Hematopoietic multipotent progenitor cell treated with erythropoietin and hydrocortisone succinate and interleukin-3 and kit ligand, for 15 days (in vitro differentiated cells): ENCODE results near the gene YY1AP1.
"Not testable (repeated sequence)": the region's sequence is repeated elsewhere in the genome, so short reads cannot be mapped to it uniquely, and the experiment has no call there.

Experiments
- DNase-seq: peaks from one replicate; pipeline ENCODE4 v3.0.0-alpha.2; 2015; ENCODE audit warnings: low spot score

The YY1AP1 gene, protein sequence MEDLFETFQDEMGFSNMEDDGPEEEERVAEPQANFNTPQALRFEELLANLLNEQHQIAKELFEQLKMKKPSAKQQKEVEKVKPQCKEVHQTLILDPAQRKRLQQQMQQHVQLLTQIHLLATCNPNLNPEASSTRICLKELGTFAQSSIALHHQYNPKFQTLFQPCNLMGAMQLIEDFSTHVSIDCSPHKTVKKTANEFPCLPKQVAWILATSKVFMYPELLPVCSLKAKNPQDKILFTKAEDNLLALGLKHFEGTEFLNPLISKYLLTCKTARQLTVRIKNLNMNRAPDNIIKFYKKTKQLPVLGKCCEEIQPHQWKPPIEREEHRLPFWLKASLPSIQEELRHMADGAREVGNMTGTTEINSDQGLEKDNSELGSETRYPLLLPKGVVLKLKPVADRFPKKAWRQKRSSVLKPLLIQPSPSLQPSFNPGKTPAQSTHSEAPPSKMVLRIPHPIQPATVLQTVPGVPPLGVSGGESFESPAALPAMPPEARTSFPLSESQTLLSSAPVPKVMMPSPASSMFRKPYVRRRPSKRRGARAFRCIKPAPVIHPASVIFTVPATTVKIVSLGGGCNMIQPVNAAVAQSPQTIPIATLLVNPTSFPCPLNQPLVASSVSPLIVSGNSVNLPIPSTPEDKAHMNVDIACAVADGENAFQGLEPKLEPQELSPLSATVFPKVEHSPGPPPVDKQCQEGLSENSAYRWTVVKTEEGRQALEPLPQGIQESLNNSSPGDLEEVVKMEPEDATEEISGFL

DNA sequence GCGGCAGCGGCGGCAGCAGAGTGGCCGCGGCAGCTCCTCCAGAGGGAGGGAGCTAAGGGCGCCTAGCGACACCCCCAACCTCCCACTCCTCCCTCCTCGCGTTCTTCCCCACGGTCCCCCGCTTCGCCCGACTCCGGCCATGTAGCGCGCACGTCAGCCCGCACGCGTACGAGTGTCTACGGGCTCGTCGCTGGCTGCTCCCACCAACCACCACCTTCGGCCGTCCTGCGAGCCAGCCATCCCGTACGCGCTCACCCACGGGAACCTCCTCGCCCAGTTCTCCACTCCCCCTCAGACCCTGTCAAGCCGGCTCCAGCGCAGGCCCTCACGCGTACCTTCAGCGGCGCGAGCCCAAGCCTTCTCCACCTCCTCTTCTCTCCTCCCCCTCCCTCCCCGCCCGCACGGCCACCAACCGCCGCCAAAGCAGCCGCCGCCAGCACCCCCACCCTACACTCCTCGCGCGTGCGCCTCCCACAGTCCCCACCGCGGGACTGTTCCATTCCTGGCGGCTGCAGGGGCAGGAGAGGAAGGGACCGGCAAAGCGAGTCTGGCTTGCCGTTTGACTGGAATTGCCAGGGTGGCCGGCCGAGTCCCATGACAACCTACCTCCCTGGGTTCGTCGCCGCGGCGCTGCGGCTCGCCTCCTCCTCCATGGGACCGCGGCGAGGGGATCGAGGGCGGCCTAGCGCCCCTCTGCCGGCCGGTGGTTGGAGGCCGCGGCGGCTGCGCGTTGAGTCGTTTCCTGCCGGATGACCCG, at the start of gene YY1AP1:
Gene YY1AP1 (minus strand): TSS at position 451 of the 757 bp plus-strand sequence. CDS start 8,338 bp downstream, outside the sequence.
- peak; percentile 93 for DNase-seq

DNA sequence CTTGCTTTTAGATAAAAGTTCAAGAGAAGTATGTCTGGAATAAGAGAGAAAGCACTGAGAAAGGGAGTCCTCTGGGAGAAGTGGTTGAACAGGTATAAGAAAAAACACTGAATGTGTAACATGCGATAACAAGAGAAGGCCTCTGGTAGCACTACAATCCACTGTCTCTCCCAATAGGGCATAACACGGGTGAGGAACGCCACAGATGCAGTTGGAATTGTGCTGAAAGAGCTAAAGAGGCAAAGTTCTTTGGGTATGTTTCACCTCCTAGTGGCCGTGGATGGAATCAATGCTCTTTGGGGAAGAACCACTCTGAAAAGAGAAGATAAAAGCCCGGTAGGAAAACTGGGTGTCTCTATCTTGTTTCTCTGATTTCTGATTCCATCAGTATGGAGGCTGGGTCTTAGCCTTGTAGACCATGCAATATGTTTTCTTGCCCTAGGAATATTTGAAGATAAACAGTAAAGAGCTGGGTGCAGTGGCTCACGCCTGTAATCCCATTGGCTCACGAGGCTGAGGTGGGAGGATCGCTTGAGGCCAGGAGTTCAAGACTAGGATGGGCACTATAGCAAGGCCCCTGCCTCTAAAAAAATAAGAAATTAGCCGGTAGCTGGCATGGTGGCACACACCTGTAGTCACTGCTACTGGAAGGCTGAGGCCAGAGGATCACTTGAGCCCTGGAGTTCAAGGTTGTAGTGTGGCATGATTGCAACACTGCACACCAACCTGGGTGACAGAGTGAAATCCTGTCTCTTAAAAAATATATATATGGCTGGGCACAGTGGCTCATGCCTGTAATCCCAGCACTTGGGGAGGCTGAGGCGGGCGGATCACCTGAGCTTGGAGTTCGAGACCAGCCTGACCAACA, 40.7 kb upstream of the YY1AP1 start:
- peak; percentile 69 for DNase-seq

DNA sequence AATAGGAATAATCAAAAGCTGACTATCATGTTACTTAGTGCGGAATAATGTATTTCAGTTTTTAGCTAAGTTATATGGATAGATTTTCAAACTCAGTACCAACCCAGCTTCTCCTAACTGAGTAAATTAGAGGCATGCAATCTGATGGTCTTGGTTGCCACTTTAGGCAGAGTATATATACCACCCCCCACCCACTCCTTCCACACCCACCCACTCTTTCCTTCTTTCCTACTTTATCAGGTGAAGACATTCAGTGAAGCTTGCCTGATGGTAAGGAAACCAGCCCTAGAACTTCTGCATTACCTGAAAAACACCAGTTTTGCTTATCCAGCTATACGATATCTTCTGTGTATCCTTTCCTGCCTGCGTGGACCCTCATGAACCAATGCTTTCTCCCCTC, 36.6 kb upstream of the YY1AP1 start:
- no peak for DNase-seq

DNA sequence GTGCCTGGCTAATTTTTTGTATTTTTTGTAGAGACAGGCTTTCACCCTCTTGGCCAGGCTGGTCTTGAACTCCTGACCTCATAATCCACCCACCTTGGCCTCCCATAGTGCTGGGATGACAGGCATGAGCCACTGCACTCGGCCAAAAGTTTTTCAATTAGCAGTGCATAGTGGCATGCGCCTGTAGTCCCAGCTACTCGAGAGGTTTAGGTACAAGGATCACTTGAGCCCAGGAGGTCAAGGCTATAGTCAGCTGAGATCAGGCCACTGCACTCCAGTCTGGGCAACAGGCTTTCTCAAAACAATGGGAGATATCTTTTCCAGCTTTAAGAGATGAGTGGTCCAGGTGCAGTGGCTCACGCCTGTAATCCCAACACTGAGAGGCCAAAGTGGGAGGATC, 31.1 kb upstream of the YY1AP1 start:
- no peak for DNase-seq

DNA sequence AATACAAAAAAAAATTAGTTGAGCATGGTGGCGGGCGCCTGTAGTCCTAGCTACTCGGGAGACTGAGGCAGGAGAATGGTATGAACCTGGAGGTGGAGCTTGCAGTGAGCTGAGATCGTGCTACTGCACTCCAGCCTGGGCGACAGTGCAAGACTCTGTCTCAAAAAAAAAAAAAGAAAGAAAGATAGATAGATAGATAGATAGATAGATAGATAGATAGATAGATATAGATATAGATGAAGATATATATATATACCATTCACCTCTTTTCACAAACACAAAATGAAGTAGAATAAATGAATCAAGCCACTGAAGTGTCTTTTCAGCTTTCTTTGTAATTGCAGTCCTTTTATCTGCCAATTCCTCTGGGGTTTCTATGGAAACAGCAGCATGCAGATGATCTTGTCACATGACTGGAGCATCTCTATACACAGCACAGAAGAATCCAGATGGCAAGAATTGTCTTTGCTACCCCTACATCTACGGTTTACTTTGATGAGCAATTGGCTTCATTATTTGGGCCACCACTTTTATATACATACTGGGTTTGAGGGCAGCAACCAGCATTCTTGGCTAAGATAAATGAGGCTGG, 30.0 kb upstream of the YY1AP1 start:
- not testable (repeated sequence) for DNase-seq

DNA sequence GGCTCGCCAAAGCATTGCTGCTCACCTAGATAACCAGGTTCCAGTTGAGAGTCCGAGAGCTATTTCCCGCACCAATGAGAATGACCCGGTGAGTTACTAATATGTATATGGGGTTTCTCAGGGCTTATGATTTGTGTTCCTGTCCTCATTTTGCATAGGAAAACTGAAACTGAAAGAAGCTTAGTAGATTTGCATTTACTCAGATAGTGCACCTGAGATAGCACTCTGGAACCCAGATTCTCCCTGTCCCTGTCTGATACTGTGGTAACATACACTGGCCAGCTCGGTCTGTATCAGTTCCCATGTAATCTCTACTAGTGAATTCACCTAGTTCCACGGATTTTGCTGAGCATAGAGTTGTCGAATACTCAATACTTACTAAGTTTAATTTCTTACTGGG, 28.5 kb upstream of the YY1AP1 start:
- no peak for DNase-seq

DNA sequence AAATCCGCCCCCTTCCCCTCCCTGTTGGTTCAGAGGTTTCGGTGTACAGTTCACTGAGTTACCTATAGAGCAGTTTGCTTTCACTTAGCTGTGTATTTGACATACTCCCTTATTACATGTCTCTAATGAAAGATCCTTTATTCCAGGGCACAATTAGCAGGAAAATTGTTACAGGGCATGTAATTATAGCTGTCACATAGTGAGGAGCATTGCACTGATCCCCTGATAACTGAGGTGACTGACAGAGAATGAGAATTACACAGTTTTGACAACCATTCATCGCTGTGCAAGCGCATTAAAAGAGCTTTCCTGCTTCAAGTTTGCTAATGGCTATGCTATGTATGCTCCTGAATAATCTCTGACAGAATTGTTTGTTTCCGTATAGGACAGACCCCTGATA, 27.2 kb upstream of the YY1AP1 start:
- no peak for DNase-seq

DNA sequence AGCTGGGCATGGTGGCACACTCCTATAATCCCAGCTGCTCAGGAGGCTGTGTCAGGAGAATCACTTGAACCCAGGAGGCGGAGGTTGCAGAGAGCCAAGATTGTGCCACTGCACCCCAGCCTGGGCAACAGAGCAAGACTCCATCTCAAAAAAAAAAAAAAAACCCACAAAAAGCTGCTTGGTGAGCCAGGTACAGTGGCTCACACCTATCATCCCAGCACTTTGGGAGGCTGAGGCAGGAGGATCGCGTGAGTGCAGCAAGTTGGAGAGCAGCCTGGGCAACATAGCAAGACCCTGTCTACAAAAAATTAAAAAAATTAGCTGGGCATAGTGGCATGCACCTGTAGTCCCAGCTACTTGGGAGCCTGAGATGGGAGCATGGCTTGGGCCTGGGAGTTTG, 26.5 kb upstream of the YY1AP1 start:
- DNase-seq: not testable (repeated sequence)

DNA sequence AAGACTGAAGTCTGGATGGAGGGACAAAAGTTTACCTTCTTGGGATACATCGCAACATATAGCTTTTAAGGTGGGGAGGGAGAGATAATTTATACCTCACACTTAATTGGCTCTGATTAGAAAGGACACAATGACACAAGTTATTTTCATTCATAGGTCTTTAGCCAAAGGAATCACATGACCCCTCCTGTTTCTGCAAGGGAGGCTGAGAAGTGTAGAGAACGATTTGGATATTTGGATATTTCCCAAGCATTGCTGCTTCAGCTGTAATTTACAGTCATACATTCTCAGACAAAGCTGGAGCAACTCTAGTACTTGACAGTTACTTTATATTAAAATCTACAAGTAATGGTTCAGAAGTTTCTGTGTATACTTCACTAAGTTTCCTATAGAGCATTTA, 24.5 kb upstream of the YY1AP1 start:
- DNase-seq: no peak

DNA sequence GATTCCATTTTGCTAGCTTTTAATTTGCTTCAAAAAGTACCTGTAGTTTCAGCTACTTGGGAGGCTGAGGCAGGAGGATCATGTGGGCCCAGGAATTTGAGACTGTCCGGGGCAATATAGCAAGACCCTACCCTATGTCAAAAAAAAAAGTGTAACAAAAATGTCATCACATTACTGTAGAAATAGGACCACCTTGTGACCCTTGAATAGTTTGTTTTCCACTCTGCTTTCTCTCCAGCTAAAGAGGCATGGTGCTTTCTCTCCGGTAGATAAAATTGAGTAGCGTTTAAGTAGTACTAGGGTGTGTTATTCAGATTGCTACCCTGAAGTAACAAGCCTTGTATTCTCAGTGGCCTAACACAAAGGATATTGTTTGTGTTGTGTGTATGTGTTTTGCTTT, 24.1 kb upstream of the YY1AP1 start:
- not testable (repeated sequence) for DNase-seq

DNA sequence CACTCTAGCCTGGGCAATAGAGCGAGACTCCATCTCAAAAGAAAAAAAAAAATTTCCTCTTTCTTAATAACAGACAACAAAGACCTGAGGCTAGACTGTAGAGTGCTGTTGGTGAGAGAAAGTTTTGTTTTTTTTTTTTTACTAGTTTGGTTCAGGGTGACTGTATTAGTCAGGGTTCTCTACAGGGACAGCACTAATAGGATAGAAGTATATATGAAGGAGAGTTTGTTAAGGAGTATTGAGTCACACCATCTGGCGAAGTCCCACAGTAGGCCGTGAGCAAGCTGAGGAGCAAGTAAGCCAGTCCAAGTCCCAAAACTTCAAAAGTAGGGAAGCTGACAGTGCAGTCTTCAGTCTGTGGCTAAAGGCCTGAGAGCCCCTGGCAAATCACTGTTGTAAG, 22.9 kb upstream of the YY1AP1 start:
- not testable (repeated sequence) for DNase-seq

DNA sequence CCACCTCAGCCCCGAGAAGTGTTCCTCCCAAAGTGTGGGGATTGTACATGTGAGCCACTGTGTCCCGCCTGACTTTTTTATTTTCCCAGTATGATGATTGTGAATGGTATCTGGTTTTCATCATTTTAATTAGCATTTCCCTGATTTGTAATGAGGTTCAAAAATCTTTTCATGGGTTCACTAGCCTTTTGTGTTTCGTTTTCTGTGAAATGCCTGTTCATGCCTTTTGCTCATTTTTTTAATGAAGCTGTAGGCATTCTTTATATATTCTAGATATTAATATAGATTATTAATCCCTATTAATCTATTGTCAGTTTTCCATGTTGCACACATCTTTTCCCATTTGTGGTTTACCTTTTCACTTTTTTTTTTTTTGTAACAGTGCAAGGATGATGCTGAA, 20.8 kb upstream of the YY1AP1 start:
- DNase-seq: no peak

DNA sequence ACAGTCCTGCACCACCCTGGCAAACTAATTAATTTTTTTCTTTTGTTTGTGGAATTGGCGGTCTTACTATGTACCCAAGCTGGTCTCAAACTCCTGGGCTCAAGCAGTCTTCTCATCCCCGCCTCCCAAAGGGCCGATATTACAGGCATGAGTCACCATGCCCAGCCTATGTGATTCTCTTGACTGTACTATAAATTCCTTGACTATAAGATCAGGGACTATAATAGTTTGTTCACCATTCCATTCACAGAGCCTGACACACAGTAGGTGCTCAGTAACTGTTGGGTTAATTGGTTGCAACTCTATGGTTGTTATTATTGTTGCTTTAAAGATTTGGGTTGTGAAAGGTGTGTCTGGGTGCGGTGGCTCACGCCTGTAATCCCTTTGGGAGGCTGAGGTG, 17.6 kb upstream of the YY1AP1 start:
- no peak for DNase-seq

DNA sequence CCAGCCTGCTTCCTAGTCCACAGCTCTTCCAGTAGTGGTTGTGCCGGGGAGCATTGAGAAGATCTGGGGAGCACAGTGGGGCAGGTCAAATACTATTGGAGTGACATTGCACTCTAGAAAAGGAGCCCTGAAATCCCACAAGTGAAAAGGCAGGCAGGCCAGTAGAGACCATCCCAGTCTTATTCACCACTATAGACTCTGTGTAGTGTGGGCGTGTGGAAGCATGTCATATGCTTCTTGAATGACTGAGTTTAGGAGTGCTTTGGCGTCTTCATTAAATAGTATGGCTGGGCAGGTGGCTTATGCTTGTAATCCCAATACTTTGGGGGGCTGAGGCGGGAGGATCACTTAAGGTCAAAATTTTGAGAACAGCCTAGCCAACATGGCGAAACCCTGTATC, 15.8 kb upstream of the YY1AP1 start:
- DNase-seq: not testable (repeated sequence)

DNA sequence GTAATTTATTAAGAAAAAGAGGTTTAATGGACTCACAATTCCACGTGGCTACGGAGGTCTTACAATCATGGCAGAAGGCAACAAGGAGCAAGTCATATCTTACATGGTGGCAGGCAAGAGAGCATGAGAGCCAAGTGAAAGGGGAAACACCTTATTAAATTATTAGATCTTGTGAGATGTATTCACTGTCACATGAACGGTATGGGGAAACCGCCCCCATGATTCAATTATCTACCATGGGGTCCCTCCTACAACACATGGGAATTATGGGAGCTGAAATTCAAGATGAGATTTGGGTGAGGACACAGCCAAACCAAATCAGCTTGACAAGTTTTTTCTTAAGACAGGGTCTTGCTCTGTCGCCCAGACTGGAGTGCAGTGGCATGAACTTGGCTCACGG, 14.6 kb upstream of the YY1AP1 start:
- no peak for DNase-seq

DNA sequence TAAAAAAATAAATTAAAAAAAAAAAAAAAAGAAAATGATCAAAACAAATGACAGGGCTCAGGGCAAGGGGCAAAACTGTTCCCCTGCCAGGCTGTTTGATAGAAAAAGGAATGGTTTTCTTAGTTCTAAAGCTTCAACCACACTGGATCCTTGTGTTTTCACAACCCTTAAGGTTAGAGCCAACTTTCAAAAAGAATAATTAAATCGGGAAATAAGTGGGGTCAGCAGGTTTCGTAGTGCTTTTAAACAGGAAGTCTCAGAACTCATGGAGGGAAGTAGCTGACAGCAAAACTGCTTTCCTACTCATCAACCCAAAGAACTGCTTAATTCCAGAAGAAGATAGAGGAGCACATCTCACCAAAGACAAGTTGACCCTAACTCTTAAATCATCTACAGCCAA, 13.1 kb upstream of the YY1AP1 start:
- not testable (repeated sequence) for DNase-seq

DNA sequence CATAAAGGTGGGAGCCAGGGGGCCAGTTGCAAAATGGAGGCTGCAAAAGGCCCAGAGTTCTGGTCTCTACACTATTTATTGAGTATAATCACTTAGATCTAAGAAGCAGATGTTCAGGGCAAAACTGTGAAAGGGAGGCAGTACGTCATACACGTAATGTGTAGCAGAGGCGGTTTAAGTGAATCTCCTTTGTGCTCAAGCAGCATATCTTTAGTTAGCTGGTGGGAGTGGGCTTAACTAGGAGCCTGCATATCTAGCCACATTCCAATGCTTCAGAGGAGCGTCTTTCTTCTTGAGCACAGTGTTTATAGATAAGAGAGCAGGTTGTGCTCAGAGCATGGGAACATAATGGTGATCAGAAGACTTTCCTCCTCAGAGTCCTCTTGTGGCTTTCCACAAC, 10.5 kb upstream of the YY1AP1 start:
- peak; percentile 25 for DNase-seq

DNA sequence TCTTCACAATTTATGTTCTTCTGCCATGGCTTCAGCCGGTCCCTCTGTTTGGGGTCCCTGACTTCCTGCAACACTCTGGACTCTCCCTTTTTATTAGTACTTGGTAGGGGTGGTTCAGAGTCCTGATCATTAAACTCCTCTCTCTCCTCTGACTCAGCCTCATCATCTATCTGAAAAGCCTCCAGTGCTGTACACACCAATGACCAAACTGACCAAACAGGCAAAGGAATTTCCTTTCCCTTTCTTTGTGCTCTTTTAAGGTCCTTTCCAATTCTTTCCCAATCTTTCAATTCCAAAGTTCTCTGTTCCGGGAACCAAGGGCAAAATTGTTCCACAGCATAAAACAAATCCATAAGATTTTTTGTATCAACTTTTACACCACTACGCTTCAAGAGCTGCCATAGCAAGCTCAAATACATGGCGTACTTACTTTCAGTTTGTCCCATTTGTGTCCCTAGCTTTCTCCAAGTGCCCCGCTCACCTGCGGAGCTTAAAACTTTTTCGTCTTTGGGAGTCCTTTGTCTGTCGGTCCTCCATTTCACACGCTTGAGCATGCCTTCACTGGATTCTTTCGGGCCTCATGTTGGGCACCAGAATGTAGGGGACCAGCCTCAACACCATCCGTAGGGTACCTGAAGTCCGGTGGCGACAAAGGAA, 9.9 kb upstream of the YY1AP1 start:
- no peak for DNase-seq

DNA sequence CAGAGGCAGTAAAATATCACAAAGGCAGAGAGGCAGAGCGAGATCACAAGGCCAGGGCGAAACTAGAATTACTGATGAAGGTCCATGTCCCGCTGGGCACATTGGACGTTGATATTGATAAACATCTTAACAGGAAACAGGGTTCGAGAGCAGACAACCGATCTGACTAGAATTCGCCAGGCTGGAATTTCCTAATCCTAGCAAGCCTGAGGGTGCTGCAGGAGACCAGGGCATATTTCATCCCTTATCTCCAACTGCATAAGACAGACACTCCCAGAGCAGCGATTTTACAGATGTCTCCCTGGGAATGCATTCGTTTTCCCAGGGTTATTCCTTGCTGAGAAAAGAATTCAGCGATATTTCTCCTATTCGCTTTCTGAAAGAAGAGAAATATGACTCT, 9.0 kb upstream of the YY1AP1 start:
- not testable (repeated sequence) for DNase-seq

DNA sequence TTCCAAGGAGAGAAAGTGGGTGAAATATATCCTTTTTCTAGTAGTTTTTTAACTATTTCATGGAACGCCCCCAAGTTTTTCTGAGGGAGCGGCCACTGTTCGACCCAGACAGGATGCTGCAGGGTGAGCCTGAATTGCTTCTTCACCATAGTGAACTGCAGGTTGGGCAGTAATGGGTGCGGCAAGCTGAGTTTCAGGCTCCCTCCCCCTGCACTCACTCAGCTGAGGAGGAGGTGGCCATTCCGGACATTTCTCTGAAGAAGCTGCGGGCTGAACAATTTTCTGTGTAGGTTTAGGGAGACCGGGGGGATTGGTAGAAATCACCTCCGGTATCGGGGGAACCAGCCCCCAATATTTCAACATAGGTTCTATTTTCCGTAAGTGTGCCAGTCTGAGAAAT, 8.5 kb upstream of the YY1AP1 start:
- DNase-seq: no peak

DNA sequence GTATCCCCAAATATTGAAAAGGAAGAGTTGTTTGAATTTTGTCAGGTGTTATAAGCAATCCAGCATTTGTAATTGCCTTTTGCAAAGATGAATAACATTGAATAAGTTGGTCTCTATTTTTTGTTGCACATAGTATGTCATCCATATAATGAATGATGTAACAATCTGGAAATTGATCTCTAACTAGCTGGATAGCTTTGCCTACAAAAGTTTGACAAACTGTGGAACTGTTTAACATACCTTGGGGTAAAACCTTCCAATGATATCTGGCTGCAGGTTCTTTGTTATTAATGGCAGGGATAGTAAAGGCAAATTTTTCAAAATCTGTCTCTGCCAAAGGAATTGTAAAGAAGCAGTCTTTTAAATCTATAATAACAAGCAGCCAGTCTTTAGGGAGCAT, 8.0 kb upstream of the YY1AP1 start:
- no peak for DNase-seq
